Naive thymus-derived CD4-positive, alpha-beta T cell (primary cell): Measurements from ENCODE around the gene BBS2. TPM values are rescaled to one million over a fixed set of nuclear protein-coding genes. Genes with fewer than 3 reads are reported as not detected.

Experiments
- ATAC-seq: fragments of 150-1000 bp; cut with Tn5 transposase; 2 replicates; pipeline ENCODE4 v1.10.0; 2021; ENCODE audit warnings: mild to moderate bottlenecking, moderate library complexity
- CTCF ChIA-PET: fragments of 350-600 bp; sonication (Branson Sonifier 250); formaldehyde crosslinking; loops from one replicate; lab custom pipeline; 2021; ENCODE audit warnings: antibody characterized with exemption; lab: Charles Lee
- POLR2A ChIA-PET: fragments of 350-600 bp; sonication (Branson Sonifier 250); formaldehyde crosslinking; loops from one replicate; lab custom pipeline; 2021; ENCODE audit warnings: antibody characterized with exemption, inconsistent platforms; lab: Charles Lee
- DNase-seq, 9 donors: peaks; one replicate each; pipeline versions ENCODE4 v3.0.0 to v3.0.0-alpha.2; 2020 to 2022; ENCODE audit warnings: mixed read lengths in 1 of 9
- H3K27ac ChIP-seq: one replicate; pipeline ENCODE4 v1.7.0; 2013; ENCODE audit warnings: mild to moderate bottlenecking, low read depth, low read length, moderate library complexity
- H3K27me3 ChIP-seq, 2 donors: one replicate each; pipeline ENCODE4 v1.7.0; 2013; ENCODE audit warnings: low read length in 2 of 2, mild to moderate bottlenecking in 2 of 2, moderate library complexity in 2 of 2; ENCODE audit not compliant: control insufficient read depth in 2 of 2, insufficient read depth in 2 of 2
- H3K36me3 ChIP-seq, 3 experiments: 1 replicate in 2 of 3; 2 replicates in 1 of 3; pipeline ENCODE4 v1.7.0; 2013; ENCODE audit warnings: low read length in 3 of 3, mild to moderate bottlenecking in 3 of 3, moderate library complexity in 1 of 3; ENCODE audit not compliant: insufficient read depth in 3 of 3, control insufficient read depth in 2 of 3
- H3K4me1 ChIP-seq, 2 donors: one replicate each; pipeline ENCODE4 v1.7.0; 2013; ENCODE audit warnings: low read length in 2 of 2, mild to moderate bottlenecking in 2 of 2, moderate library complexity in 1 of 2; ENCODE audit not compliant: control insufficient read depth in 2 of 2, insufficient read depth in 2 of 2
- H3K4me3 ChIP-seq: 2 replicates; pipeline ENCODE4 v1.7.0; 2013; ENCODE audit warnings: mild to moderate bottlenecking, low read length
- H3K9me3 ChIP-seq, 3 experiments: 1 replicate in 2 of 3; 2 replicates in 1 of 3; pipeline ENCODE4 v1.7.0; 2013; ENCODE audit warnings: low read length in 3 of 3; ENCODE audit not compliant: control insufficient read depth in 2 of 3
- H3K27ac Mint-ChIP-seq, 9 donors: one replicate each; pipeline ENCODE4 v1.8.0; 2020 to 2022; ENCODE audit warnings: mixed read lengths in 9 of 9, mild to moderate bottlenecking in 8 of 9, moderate library complexity in 5 of 9, inconsistent platforms in 2 of 9
- H3K27me3 Mint-ChIP-seq, 5 donors: one replicate each; pipeline ENCODE4 v1.8.0; 2021 to 2022; ENCODE audit warnings: mixed read lengths in 5 of 5, mild to moderate bottlenecking in 1 of 5
- H3K36me3 Mint-ChIP-seq, 5 donors: one replicate each; pipeline ENCODE4 v1.8.0; 2020 to 2022; ENCODE audit warnings: mixed read lengths in 5 of 5, mild to moderate bottlenecking in 3 of 5, inconsistent platforms in 1 of 5
- H3K4me1 Mint-ChIP-seq, 7 donors: one replicate each; pipeline ENCODE4 v1.8.0; 2020 to 2022; ENCODE audit warnings: mixed read lengths in 7 of 7, mild to moderate bottlenecking in 3 of 7, inconsistent platforms in 1 of 7
- H3K4me3 Mint-ChIP-seq, 10 donors: one replicate each; pipeline ENCODE4 v1.8.0; 2020 to 2022; ENCODE audit warnings: mild to moderate bottlenecking in 10 of 10, mixed read lengths in 10 of 10, moderate library complexity in 6 of 10, inconsistent platforms in 2 of 10
- H3K9me3 Mint-ChIP-seq, 11 donors: one replicate each; pipeline ENCODE4 v1.8.0; 2020 to 2022; ENCODE audit warnings: mixed read lengths in 11 of 11, mild to moderate bottlenecking in 4 of 11, inconsistent platforms in 1 of 11, moderate library complexity in 1 of 11
- intact Hi-C, 2 donors: fragments of 100-400 bp; cut with micrococcal nuclease; formaldehyde crosslinking; loops; one replicate each; pipeline ENCODE4 v1.15.1; 2023
- polyA plus RNA-seq, 2 donors: library from polyadenylated mRNA; unstranded; fragments of 300-500 nt; fragmentation: Illumina TruSeq; gene quantifications; one replicate each; pipeline ENCODE4 v1.2.3, GENCODE V29; 2021
- total RNA-seq, 6 experiments: library from RNA in 5 of 6; stranded (reverse) in 5 of 6; gene quantifications; 1 replicate in 5 of 6; 2 replicates in 1 of 6; pipeline ENCODE4 v1.2.3 and lab custom pipeline; 2021 to 2026

BBS2 gene
- total and polyA plus RNA-seq, 7 experiments from 2014 or later = 14.7 to 130 (median 72.2) TPM

DNA sequence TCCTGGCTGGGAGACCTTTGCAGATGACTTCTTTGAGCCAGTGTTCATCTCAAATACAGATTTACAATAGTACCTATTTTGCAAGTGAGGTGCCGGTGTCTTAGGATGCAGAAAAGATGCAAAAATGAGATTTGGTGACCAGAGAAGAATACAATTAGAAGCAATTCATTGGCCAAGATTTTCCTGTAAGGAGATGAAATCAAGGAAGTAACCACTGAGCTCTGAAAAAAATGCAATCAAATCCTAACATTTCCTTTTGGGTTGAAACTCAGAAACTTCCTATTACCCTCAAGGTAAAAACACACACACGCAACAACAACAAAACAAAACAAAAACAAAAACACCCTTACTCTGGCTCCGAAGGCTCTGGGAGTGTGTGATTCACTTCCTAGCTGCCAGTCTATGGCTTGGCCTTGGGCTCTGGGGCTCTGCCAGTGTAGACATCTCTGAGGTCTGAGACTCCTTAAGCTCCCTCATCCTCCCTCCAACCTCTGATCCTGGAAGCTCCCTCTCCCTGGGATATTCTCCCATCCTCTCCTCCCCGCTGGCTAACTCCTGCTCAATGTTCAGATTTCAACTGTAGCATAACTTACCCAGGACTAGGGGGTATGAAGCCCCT is 28.2 kb upstream of the BBS2 start:
- H3K27ac Mint-ChIP-seq = peak overlapping the region in 7 of 9 donors; percentile 3 to 72 (median 38)
- H3K27me3 ChIP-seq = no peaks in the 10 kb centered on the region
- CTCF ChIA-PET = no interaction called here
- H3K9me3 Mint-ChIP-seq = no peaks in the 10 kb centered on the region
- peaks cover 0 to 26% (median 4%) of the 10 kb centered on the region in 5 donors for H3K27me3 Mint-ChIP-seq
- H3K4me3 Mint-ChIP-seq = peak overlapping the region in 4 of 10 donors; percentile 1 to 68 (median 44)
- H3K27ac ChIP-seq = no peak overlapping the region
- H3K4me1 Mint-ChIP-seq = peaks cover 7 to 17% (median 16%) of the 10 kb centered on the region in 7 donors
- no peaks in the 10 kb centered on the region for H3K9me3 ChIP-seq
- POLR2A ChIA-PET = interaction anchor here (1.2 to 1.3 kb wide), 2 partner anchors 14 to 29 kb away, joined by 3 to 5 read pairs; no protein-coding TSS in a partner anchor
- intact Hi-C loops = loop anchor here in 1 of 2 donors (5.0 kb wide), 1 partner anchor 36 kb away; no protein-coding TSS in a partner anchor
- peaks cover 12 to 14% of the 10 kb centered on the region in 2 donors for H3K4me1 ChIP-seq
- no peak for DNase-seq
- ATAC-seq = no peak
- H3K36me3 Mint-ChIP-seq = no peaks in the 10 kb centered on the region
- H3K36me3 ChIP-seq = no peaks in the 10 kb centered on the region
- H3K4me3 ChIP-seq = no peak overlapping the region

DNA sequence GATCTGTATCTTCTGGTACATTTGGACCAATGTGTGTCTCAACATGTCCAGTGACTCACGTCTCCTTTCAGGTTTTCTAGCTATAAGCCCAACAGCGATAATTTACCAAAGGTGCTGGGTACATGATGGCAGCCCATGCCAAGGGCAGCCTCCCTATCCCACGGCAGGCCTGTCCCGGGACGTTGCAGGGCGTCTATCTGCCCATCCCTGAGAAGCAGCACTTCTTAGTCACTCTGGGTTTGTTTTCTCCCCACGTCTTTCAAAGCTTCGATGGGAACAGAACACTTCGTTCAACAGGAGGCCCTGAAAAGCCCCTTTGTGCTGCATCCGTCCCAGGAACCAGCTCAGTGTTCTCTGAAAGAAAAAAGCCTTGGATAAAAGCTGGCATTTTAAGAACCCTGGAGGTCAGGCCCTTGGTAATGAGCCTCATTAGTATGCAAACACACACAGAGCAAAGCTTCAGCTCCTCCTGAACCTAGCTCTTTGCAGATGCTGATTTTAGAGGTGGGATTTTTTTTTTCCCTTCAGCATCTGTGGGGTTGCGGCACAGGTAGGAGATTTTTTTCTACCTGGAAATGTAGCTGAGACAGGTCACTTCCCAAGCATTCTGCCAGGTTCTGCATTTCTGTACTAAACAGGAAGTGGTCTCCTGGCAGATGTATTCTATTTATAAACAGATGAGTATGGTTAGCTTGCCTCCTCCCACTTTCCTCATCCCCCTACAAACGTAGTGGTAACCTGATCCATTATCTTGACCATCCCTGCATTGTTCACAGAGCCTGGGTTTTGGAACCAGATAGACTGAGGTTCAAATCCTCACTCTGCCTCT is 27.5 kb upstream of the BBS2 start:
- Mint-ChIP-seq H3K27ac (peak overlapping the region in 6 of 9 donors; percentile 3 to 72 (median 40)), H3K4me3 (peak overlapping the region in 4 of 10 donors; percentile 1 to 68 (median 44)), H3K27me3 (peaks cover 2 to 27% (median 4%) of the 10 kb centered on the region in 5 donors), H3K9me3 (no peaks in the 10 kb centered on the region), H3K4me1 (peaks cover 7 to 17% (median 16%) of the 10 kb centered on the region in 7 donors), H3K36me3 (no peaks in the 10 kb centered on the region)
- ChIA-PET POLR2A (interaction anchor here (0.7 to 1.3 kb wide), 5 partner anchors 14 to 182 kb away, joined by 3 to 5 read pairs (median 4); no protein-coding TSS in a partner anchor), CTCF (interaction anchor here (0.7 to 1.2 kb wide), 2 partner anchors 17 to 155 kb away, joined by 3 read pairs; no protein-coding TSS in a partner anchor)
- no peaks in the 10 kb centered on the region for H3K27me3 ChIP-seq
- H3K36me3 ChIP-seq = no peaks in the 10 kb centered on the region
- ATAC-seq (no peak), DNase-seq (no peak)
- H3K4me3 ChIP-seq = no peak overlapping the region
- H3K9me3 ChIP-seq = no peaks in the 10 kb centered on the region
- no peak overlapping the region for H3K27ac ChIP-seq
- H3K4me1 ChIP-seq = peaks cover 12 to 14% of the 10 kb centered on the region in 2 donors
- intact Hi-C loops = loop anchor here in 1 of 2 donors (5.0 kb wide), 1 partner anchor 35 kb away; no protein-coding TSS in a partner anchor

DNA sequence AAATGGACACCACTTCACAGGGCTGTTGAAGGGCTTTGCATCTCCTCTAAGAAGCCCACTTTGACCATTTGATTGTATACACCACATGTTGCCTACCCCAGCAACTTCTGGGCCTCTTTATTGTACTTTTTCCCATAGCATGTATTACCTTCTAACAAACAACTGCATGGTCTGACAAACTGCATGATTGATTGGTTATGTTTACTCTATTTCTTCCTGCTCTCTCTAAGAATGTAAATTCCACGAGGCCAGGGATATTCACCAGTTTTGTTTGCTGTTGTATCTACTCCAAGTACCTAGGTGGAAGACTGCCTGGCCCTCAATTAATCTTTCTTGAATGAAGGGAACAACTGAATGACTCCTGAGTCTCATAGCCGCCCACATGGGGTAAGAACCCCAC is 22.2 kb upstream of the BBS2 start:
- Histone ChIP-seq H3K4me1 (peaks cover under 1 to 1% of the 10 kb centered on the region in 2 donors), H3K27me3 (peaks cover 0 to under 1% of the 10 kb centered on the region in 2 donors), H3K27ac (no peak overlapping the region), H3K9me3 (no peaks in the 10 kb centered on the region), H3K36me3 (no peaks in the 10 kb centered on the region), H3K4me3 (no peak overlapping the region)
- no peak overlapping the region for H3K27ac Mint-ChIP-seq
- no peak for DNase-seq
- ChIA-PET POLR2A (no interaction called here), CTCF (no interaction called here)
- peaks cover 0 to 4% (median 2%) of the 10 kb centered on the region in 7 donors for H3K4me1 Mint-ChIP-seq
- H3K9me3 Mint-ChIP-seq = peaks cover 0 to 8% (median 0%) of the 10 kb centered on the region in 11 donors
- no peak overlapping the region for H3K4me3 Mint-ChIP-seq
- intact Hi-C loops = no loop called here
- H3K27me3 Mint-ChIP-seq = peaks cover 5 to 41% (median 9%) of the 10 kb centered on the region in 5 donors
- H3K36me3 Mint-ChIP-seq = peaks cover 0 to 5% (median 0%) of the 10 kb centered on the region in 5 donors
- no peak for ATAC-seq

GRCh38 chr16:56539656-56540055 is 19.8 kb upstream of the BBS2 start:
- H3K36me3 ChIP-seq = no peaks in the 10 kb centered on the region
- Mint-ChIP-seq H3K27ac (no peak overlapping the region), H3K4me1 (peaks cover 0 to 2% (median 0%) of the 10 kb centered on the region in 7 donors), H3K36me3 (peaks cover 0 to 5% (median 0%) of the 10 kb centered on the region in 5 donors), H3K9me3 (peaks cover 0 to 8% (median 0%) of the 10 kb centered on the region in 11 donors), H3K27me3 (peaks cover 5 to 42% (median 17%) of the 10 kb centered on the region in 5 donors), H3K4me3 (no peak overlapping the region)
- no peak overlapping the region for H3K27ac ChIP-seq
- no peaks in the 10 kb centered on the region for H3K9me3 ChIP-seq
- H3K27me3 ChIP-seq = peaks cover 0 to 7% of the 10 kb centered on the region in 2 donors
- ChIA-PET POLR2A (no interaction called here), CTCF (no interaction called here)
- H3K4me1 ChIP-seq = no peaks in the 10 kb centered on the region
- DNase-seq (no peak), ATAC-seq (no peak)
- no peak overlapping the region for H3K4me3 ChIP-seq
- intact Hi-C loops = no loop called here

- H3K4me3 Mint-ChIP-seq = no peak overlapping the region
- Histone ChIP-seq H3K4me3 (no peak overlapping the region), H3K4me1 (no peaks in the 10 kb centered on the region), H3K9me3 (no peaks in the 10 kb centered on the region), H3K36me3 (no peaks in the 10 kb centered on the region), H3K27me3 (peaks cover 0 to 7% of the 10 kb centered on the region in 2 donors), H3K27ac (no peak overlapping the region)
- intact Hi-C loops = no loop called here
- H3K27me3 Mint-ChIP-seq = peaks cover 9 to 43% (median 22%) of the 10 kb centered on the region in 5 donors
- H3K9me3 Mint-ChIP-seq = peaks cover 0 to 8% (median 0%) of the 10 kb centered on the region in 11 donors
- no peak for DNase-seq
- CTCF ChIA-PET = interaction anchor here (0.7 kb wide), 1 partner anchor 39 kb away, joined by 3 read pairs; no protein-coding TSS in a partner anchor
- no peak overlapping the region for H3K27ac Mint-ChIP-seq
- POLR2A ChIA-PET = no interaction called here
- no peak for ATAC-seq
- H3K36me3 Mint-ChIP-seq = peaks cover 0 to 5% (median 0%) of the 10 kb centered on the region in 5 donors
- peaks cover 0 to 2% (median 0%) of the 10 kb centered on the region in 7 donors for H3K4me1 Mint-ChIP-seq
These were observed 18.5 kb upstream of the BBS2 start for GRCh38 chr16:56538331-56538730.

DNA sequence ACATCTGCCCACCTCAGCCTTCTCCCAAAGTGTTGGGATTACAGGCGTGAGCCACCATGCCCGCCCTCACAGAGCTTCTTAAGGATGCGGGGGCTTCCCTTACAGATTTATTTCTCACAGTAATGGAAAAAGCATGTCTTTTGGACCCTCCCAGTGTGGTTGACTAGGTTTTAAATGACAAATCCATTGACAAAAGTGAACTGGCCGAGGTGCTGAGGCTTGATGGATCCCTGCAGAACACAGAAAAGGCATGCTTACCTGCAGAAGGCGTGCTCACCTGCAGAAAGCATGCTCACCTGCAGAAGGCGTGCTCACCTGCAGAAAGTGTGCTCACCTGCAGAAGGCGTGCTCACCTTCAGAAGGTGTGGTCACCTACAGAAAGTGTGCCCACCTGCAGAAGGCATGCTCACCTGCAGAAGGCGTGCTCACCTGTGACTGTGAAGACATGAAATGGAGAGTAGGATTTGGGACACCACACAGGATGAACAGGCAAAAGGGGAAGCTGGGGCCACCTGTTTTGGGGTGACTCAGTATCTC is 15.1 kb upstream of the BBS2 start:
- Histone ChIP-seq H3K27me3 (peaks cover 0 to 7% of the 10 kb centered on the region in 2 donors), H3K4me1 (no peaks in the 10 kb centered on the region), H3K36me3 (no peaks in the 10 kb centered on the region), H3K27ac (no peak overlapping the region), H3K4me3 (no peak overlapping the region), H3K9me3 (no peaks in the 10 kb centered on the region)
- Mint-ChIP-seq H3K27ac (no peak overlapping the region), H3K4me3 (no peak overlapping the region), H3K36me3 (no peaks in the 10 kb centered on the region), H3K4me1 (peaks cover 0 to 2% (median 0%) of the 10 kb centered on the region in 7 donors), H3K27me3 (peaks cover 9 to 50% (median 13%) of the 10 kb centered on the region in 5 donors), H3K9me3 (no peaks in the 10 kb centered on the region)
- intact Hi-C loops = no loop called here
- ChIA-PET POLR2A (interaction anchor here (0.6 kb wide), 1 partner anchor 71 kb away, joined by 3 read pairs; no protein-coding TSS in a partner anchor), CTCF (no interaction called here)
- ATAC-seq (no peak), DNase-seq (no peak)
